Hematopoietic multipotent progenitor cell (in vitro differentiated cells): Measurements from ENCODE around the gene CCDC82. TPM values are rescaled to one million over a fixed set of nuclear protein-coding genes. Genes with fewer than 3 reads are reported as not detected.
A peak's percentile ranks its signal among the peaks of the same experiment; 100 is the strongest.
"Not testable (repeated sequence)": the region's sequence is repeated elsewhere in the genome, so short reads cannot be mapped to it uniquely, and the experiment has no call there.

Experiments used
- DNase-seq, 3 donors: peaks; one replicate each; pipeline ENCODE4 v3.0.0-alpha.2; 2011 to 2015; ENCODE audit warnings: low read depth in 2 of 3, low spot score in 2 of 3
- total RNA-seq: library from RNA; depleted of rRNA; stranded (reverse); fragments of >200 nt; gene quantifications from one replicate; pipeline ENCODE4 v1.2.3, GENCODE V29; 2012

The CCDC82 gene
- total RNA-seq: 6.5 TPM

- DNase-seq: peak; percentile 93 to 97 (median 94)
Measured at GRCh38 chr11:96389720-96390487, at the start of gene CCDC82, which contains the start of gene JRKL. TSS of gene CCDC82 (minus strand) at chr11:96389912. CDS start at chr11:96384747, 5,165 bp downstream. TSS of gene JRKL (plus strand) at chr11:96390013. CDS start at chr11:96390650, 637 bp downstream.

- not testable (repeated sequence) for DNase-seq
Measured at GRCh38 chr11:96432654-96433053, 42.9 kb upstream of the CCDC82 start.

- no peak for DNase-seq
Measured at GRCh38 chr11:96430668-96431067, 41.0 kb upstream of the CCDC82 start.

GRCh38 chr11:96424693-96425092 is 35.0 kb upstream of the CCDC82 start:
- no peak for DNase-seq

GRCh38 chr11:96413408-96413807 is 23.7 kb upstream of the CCDC82 start:
- no peak for DNase-seq

- no peak for DNase-seq
Measured at GRCh38 chr11:96412761-96413381, 23.2 kb upstream of the CCDC82 start.

- not testable (repeated sequence) for DNase-seq
Measured at GRCh38 chr11:96411412-96411811, 21.7 kb upstream of the CCDC82 start.

- DNase-seq: no peak
Measured at GRCh38 chr11:96400697-96401096, 11.0 kb upstream of the CCDC82 start.

GRCh38 chr11:96397863-96398262 is 8.2 kb upstream of the CCDC82 start:
- DNase-seq: no peak

GRCh38 chr11:96396637-96397036 is 6.9 kb upstream of the CCDC82 start:
- no peak for DNase-seq

GRCh38 chr11:96394773-96395172 is 5.1 kb upstream of the CCDC82 start:
- no peak for DNase-seq

- DNase-seq: peak in 2 of 3 donors; percentile 14 to 45
Measured at GRCh38 chr11:96393753-96394348, 4.1 kb upstream of the CCDC82 start.

GRCh38 chr11:96391698-96392307 is 2.1 kb upstream of the CCDC82 start:
- DNase-seq: no peak

- peak in 2 of 3 donors; percentile 35 to 64 for DNase-seq
Measured at GRCh38 chr11:96390488-96390792, 728 bp upstream of the CCDC82 start.

GRCh38 chr11:96388891-96389719 is 607 bp downstream of the CCDC82 start:
- peak in 2 of 3 donors; percentile 68 to 80 for DNase-seq

- DNase-seq: no peak
Measured at GRCh38 chr11:96385187-96385586, 4.5 kb downstream of the CCDC82 start.

GRCh38 chr11:96384156-96384555 is 5.6 kb downstream of the CCDC82 start:
- DNase-seq: no peak

GRCh38 chr11:96376796-96377195 is 12.9 kb downstream of the CCDC82 start:
- DNase-seq: no peak

GRCh38 chr11:96373826-96374225 is 15.9 kb downstream of the CCDC82 start:
- no peak for DNase-seq

GRCh38 chr11:96367342-96367741 is 22.4 kb downstream of the CCDC82 start:
- no peak for DNase-seq

GRCh38 chr11:96366024-96366423 is 23.7 kb downstream of the CCDC82 start:
- DNase-seq: no peak
